ENCODE measurements around the gene HOXA3. TPM values are rescaled to one million over a fixed set of nuclear protein-coding genes. Genes with fewer than 3 reads are reported as not detected.

Gene HOXA3
- polyA plus RNA-seq, 3 donors, result not detected

DNA sequence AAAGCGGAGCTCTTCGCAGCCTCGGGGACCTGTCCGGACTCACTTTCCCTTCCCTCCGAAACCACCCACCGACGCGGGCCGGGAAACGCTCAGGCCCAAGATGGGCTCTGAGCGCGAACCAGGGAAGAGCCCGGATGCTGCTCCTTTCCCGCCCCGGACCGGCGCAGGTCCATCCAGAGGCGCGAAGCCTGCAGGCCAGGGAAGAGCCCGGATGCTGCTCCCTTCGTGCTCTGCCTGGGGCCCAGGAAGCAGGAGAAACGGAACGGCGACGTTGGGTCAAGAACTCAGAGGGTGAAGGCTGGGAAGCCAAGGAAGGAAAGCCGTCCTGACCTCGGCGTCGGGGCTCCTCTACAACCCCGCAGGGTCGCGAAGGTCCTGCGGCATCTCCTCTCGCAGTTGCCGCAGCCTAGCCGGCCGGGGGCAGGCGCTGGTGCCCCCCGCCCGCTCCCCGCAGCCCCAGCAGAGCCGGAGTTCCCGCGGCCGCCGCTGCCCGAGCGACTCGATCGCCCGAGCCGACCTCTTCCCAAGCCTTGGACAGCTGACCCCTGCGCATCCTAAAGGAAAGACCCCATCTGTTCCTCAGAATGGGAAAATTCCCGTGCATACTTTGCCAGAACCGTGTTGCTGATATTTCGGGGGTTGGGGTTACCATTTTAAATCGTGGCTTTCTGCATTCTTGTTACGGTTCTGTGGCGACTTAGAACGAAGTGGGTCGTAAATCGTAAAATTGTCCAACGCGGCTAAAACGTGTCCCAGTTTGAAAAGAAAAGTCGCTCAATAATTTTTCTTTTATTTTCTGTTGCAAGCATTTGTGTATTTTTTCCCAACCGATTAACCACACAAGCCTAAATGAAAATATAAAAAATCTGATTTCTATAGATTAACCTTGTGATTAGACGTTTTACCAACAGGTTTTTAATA lies 64.1 kb downstream of the HOXA3 start:
- H3K79me2 ChIP-seq (ENCODE audit: insufficient read depth, low read length), result no peaks in the 10 kb centered on the region
- Mint-ChIP-seq H3K27ac (no peak overlapping the region), H3K4me3 (peak overlapping the region; percentile 72 to 89), H3K36me3 (peaks cover 3 to 18% of the 10 kb centered on the region in 2 donors), H3K9me3 (peaks cover 0 to 31% (median 21%) of the 10 kb centered on the region in 7 donors), H3K4me1 (peaks cover 18% of the 10 kb centered on the region), H3K27me3 (ENCODE audit: low read depth in 3 of 3) (peaks cover 75 to 76% (median 75%) of the 10 kb centered on the region in 3 donors)
- TF ChIP-seq, protein P1, sequence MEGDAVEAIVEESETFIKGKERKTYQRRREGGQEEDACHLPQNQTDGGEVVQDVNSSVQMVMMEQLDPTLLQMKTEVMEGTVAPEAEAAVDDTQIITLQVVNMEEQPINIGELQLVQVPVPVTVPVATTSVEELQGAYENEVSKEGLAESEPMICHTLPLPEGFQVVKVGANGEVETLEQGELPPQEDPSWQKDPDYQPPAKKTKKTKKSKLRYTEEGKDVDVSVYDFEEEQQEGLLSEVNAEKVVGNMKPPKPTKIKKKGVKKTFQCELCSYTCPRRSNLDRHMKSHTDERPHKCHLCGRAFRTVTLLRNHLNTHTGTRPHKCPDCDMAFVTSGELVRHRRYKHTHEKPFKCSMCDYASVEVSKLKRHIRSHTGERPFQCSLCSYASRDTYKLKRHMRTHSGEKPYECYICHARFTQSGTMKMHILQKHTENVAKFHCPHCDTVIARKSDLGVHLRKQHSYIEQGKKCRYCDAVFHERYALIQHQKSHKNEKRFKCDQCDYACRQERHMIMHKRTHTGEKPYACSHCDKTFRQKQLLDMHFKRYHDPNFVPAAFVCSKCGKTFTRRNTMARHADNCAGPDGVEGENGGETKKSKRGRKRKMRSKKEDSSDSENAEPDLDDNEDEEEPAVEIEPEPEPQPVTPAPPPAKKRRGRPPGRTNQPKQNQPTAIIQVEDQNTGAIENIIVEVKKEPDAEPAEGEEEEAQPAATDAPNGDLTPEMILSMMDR (IDR thresholded peaks at IDR 0.05), result no peak
- intact Hi-C loops (cut with micrococcal nuclease), result no loop called here
- no peaks in the 10 kb centered on the region for H4K20me1 ChIP-seq (ENCODE audit: insufficient read depth, low read length)
- H3K36me3 ChIP-seq (replicated peaks in 1 of 2; ENCODE audit: control insufficient read depth in 1 of 2, insufficient read depth in 2 of 2, low read length in 2 of 2), result no peaks in the 10 kb centered on the region
- H3K4me2 ChIP-seq (replicated peaks; ENCODE audit: extremely low read depth, low read length, poor library complexity, severe bottlenecking), result peak overlapping the region; percentile 69
- WGBS (ENCODE audit: insufficient coverage), result 9% methylated on average over 56 of the region's 68 CpGs
- H3K27ac ChIP-seq (ENCODE audit: low read depth in 1 of 2, low read length in 2 of 2), result no peak overlapping the region
- H3K4me3 ChIP-seq (replicated peaks in 1 of 3; ENCODE audit: low read depth in 2 of 3, low read length in 3 of 3), result peak overlapping the region in 2 of 3 experiments; percentile 13 to 59
- peaks cover 76 to 80% of the 10 kb centered on the region in 2 donors for H3K27me3 ChIP-seq (ENCODE audit: control insufficient read depth in 2 of 2, insufficient read depth in 2 of 2, low read length in 2 of 2)
- no peak for DNase-seq
- H3K4me1 ChIP-seq (ENCODE audit: control insufficient read depth in 1 of 2, insufficient read depth in 2 of 2, low read length in 2 of 2), result peaks cover 5 to 10% of the 10 kb centered on the region in 2 donors
- H2AFZ ChIP-seq (ENCODE audit: insufficient read depth, low read depth, low read length, poor library complexity, severe bottlenecking), result peak overlapping the region; percentile 74
- peaks cover 4 to 25% of the 10 kb centered on the region in 2 donors for H3K9me3 ChIP-seq (replicated peaks in 1 of 2; ENCODE audit: control insufficient read depth in 1 of 2, insufficient read depth in 1 of 2, low read length in 2 of 2)
- H3K9ac ChIP-seq (ENCODE audit: insufficient read depth, low read length, poor library complexity, severe bottlenecking), result no peak overlapping the region

DNA sequence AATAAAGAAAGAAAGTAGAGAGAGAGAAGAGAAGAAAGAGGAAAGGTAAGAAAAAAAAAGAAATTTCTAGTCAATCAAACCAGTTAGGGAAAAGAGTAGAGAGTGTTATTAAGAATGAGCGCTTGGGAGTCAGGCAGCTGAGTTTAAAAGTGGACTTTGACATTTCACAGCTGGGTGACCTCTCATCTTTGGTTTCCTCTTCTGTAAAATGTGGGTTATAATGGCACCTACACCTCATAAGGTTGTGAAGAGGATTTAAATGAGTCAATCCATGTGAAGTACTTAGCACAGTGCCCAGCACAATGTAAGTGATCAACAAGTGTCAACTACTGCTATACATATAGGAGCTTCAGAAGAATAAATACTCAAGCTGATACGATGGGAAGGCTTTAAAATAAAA lies 68.7 kb downstream of the HOXA3 start:
- H4K20me1 ChIP-seq (ENCODE audit: insufficient read depth, low read length), result no peaks in the 10 kb centered on the region
- Mint-ChIP-seq H3K9me3 (peaks cover 0 to 17% (median 8%) of the 10 kb centered on the region in 7 donors), H3K36me3 (peaks cover 3 to 10% of the 10 kb centered on the region in 2 donors), H3K27me3 (ENCODE audit: low read depth in 3 of 3) (peaks cover 28 to 36% (median 32%) of the 10 kb centered on the region in 3 donors), H3K27ac (no peak overlapping the region), H3K4me1 (peaks cover 29% of the 10 kb centered on the region), H3K4me3 (no peak overlapping the region)
- H3K4me1 ChIP-seq (ENCODE audit: control insufficient read depth in 1 of 2, insufficient read depth in 2 of 2, low read length in 2 of 2), result peaks cover 17 to 27% of the 10 kb centered on the region in 2 donors
- peaks cover 29 to 34% of the 10 kb centered on the region in 2 donors for H3K27me3 ChIP-seq (ENCODE audit: control insufficient read depth in 2 of 2, insufficient read depth in 2 of 2, low read length in 2 of 2)
- H3K4me2 ChIP-seq (replicated peaks; ENCODE audit: extremely low read depth, low read length, poor library complexity, severe bottlenecking), result no peak overlapping the region
- no peak overlapping the region for H3K9ac ChIP-seq (ENCODE audit: insufficient read depth, low read length, poor library complexity, severe bottlenecking)
- H3K9me3 ChIP-seq (replicated peaks in 1 of 2; ENCODE audit: control insufficient read depth in 1 of 2, insufficient read depth in 1 of 2, low read length in 2 of 2), result peaks cover 4 to 12% of the 10 kb centered on the region in 2 donors
- no peaks in the 10 kb centered on the region for H3K36me3 ChIP-seq (replicated peaks in 1 of 2; ENCODE audit: control insufficient read depth in 1 of 2, insufficient read depth in 2 of 2, low read length in 2 of 2)
- TF ChIP-seq, protein P1 (IDR thresholded peaks at IDR 0.05), result no peak
- WGBS (ENCODE audit: insufficient coverage), result no CpG with 5 or more reads among the region's 2 CpGs
- DNase-seq, result no peak
- H3K4me3 ChIP-seq (replicated peaks in 1 of 3; ENCODE audit: low read depth in 2 of 3, low read length in 3 of 3), result no peak overlapping the region
- H3K79me2 ChIP-seq (ENCODE audit: insufficient read depth, low read length), result no peaks in the 10 kb centered on the region
- no peak overlapping the region for H3K27ac ChIP-seq (ENCODE audit: low read depth in 1 of 2, low read length in 2 of 2)
- no peak overlapping the region for H2AFZ ChIP-seq (ENCODE audit: insufficient read depth, low read depth, low read length, poor library complexity, severe bottlenecking)
- intact Hi-C loops (cut with micrococcal nuclease), result no loop called here

All from CD14-positive monocyte (primary cell).